K562 (cell line): ENCODE data around the gene ATP8B4. TPM values are rescaled to one million over a fixed set of nuclear protein-coding genes. Genes with fewer than 3 reads are reported as not detected.

ENCODE experiments used
- ATAC-seq: fragments of 200-7000 bp; cut with Tn5 transposase; 3 replicates; pipeline ENCODE4 v1.9.1; 2020; ENCODE audit warnings: moderate library complexity
- BruUV-seq: library from RNA; stranded (reverse); fragments of 400-500 nt; replicated peaks from 2 replicates; lab custom pipeline; 2021; lab: Mats Ljungman, UMichigan
- CTCF ChIA-PET: fragments of 300-600 bp; formaldehyde crosslinking; extraction: SDS; loops from one replicate; lab custom pipeline; 2021; ENCODE audit warnings: low intra/inter-chr PET ratio; lab: Yijun Ruan, JAX
- POLR2A ChIA-PET: fragments of 300-600, 350-650 bp; sonication (Branson Sonifier 250); formaldehyde crosslinking; extraction: SDS; loops from one replicate; lab custom pipeline; 2021; ENCODE audit warnings: antibody characterized with exemption, inconsistent platforms; lab: Yijun Ruan, JAX
- DNase-seq, 4 experiments: peaks; one replicate each; pipeline versions ENCODE4 v3.0.0 to v3.0.0-alpha.2; 2011 to 2018; ENCODE audit warnings: low spot score in 3 of 4, mixed read lengths in 3 of 4; ENCODE audit errors: extremely low read depth in 1 of 4
- FAIRE-seq: peaks from 2 replicates; lab custom pipeline; 2011; peaks lifted over from hg19 to GRCh38; lab: Jason Lieb, UNC
- H2AFZ ChIP-seq: 2 replicates; pipeline ENCODE4 v1.6.0; 2011; ENCODE audit warnings: low read depth, low read length, control low read depth, inconsistent platforms
- H3K27ac ChIP-seq: fragments of 200-600 bp; 3 replicates; pipeline ENCODE4 v1.8.0; 2011; ENCODE audit warnings: low read depth, mild to moderate bottlenecking, control low read depth, inconsistent platforms, low read length, moderate library complexity, mixed read lengths; ENCODE audit errors: extremely low read depth
- H3K27me3 ChIP-seq, 2 experiments: fragments of 300-600 bp in 1 of 2; 2 replicates in 1 of 2; 3 replicates in 1 of 2; pipeline versions ENCODE4 v1.6.0 to v1.8.0; 2011; ENCODE audit warnings: inconsistent platforms in 2 of 2, low read length in 2 of 2, mild to moderate bottlenecking in 1 of 2, mixed read lengths in 1 of 2, moderate library complexity in 1 of 2; ENCODE audit not compliant: control insufficient read depth in 2 of 2, insufficient read depth in 2 of 2
- H3K36me3 ChIP-seq: fragments of 300-600 bp; 3 replicates; pipeline ENCODE4 v1.8.0; 2011; ENCODE audit warnings: mild to moderate bottlenecking, low read length, inconsistent platforms; ENCODE audit not compliant: control insufficient read depth, insufficient read depth
- H3K4me1 ChIP-seq, 2 experiments: fragments of 200-600 bp in 1 of 2; replicated peaks in 1 of 2; 2 replicates in 1 of 2; 3 replicates in 1 of 2; pipeline versions ENCODE4 v1.5.1 to v1.8.0; 2011; ENCODE audit warnings: inconsistent platforms in 2 of 2, low read length in 2 of 2, mild to moderate bottlenecking in 1 of 2, mixed read lengths in 1 of 2, moderate library complexity in 1 of 2; ENCODE audit not compliant: control insufficient read depth in 2 of 2, insufficient read depth in 2 of 2
- H3K4me2 ChIP-seq: 2 replicates; pipeline ENCODE4 v1.6.1; 2011; ENCODE audit warnings: low read length, control low read depth, inconsistent platforms, mixed read lengths; ENCODE audit not compliant: insufficient read depth
- H3K4me3 ChIP-seq: fragments of 200-600 bp; sonication (generic), shearing (Covaris generic); 2 replicates; pipeline ENCODE4 v1.5.1; 2016; ENCODE audit warnings: control low read depth, inconsistent platforms
- H3K79me2 ChIP-seq: fragments of 200-600 bp; 3 replicates; pipeline ENCODE4 v1.8.0; 2011; ENCODE audit warnings: low read length, inconsistent platforms; ENCODE audit not compliant: control insufficient read depth, insufficient read depth
- H3K9ac ChIP-seq, 2 experiments: 2 replicates each; pipeline versions ENCODE4 v1.6.0 to v1.6.1; 2011; ENCODE audit warnings: low read depth in 2 of 2, low read length in 2 of 2, control low read depth in 1 of 2, inconsistent platforms in 1 of 2, mild to moderate bottlenecking in 1 of 2, mixed read lengths in 1 of 2; ENCODE audit not compliant: insufficient read depth in 1 of 2
- H3K9me1 ChIP-seq: one replicate; pipeline ENCODE4 v1.6.0; 2011; ENCODE audit warnings: inconsistent platforms, mild to moderate bottlenecking, low read length, moderate library complexity; ENCODE audit not compliant: control insufficient read depth, insufficient read depth
- H3K9me3 ChIP-seq: replicated peaks from 2 replicates; pipeline ENCODE4 v1.5.1; 2011; ENCODE audit warnings: low read depth, low read length, inconsistent platforms; ENCODE audit not compliant: control insufficient read depth, insufficient read depth
- H4K20me1 ChIP-seq: replicated peaks from 2 replicates; pipeline ENCODE4 v1.6.1; 2011; ENCODE audit warnings: low read length, inconsistent platforms, mixed read lengths; ENCODE audit not compliant: control insufficient read depth, insufficient read depth
- FOXJ2 ChIP-seq: fragments of 200-800 bp; sonication (Bioruptor generic); IDR thresholded peaks from 2 replicates; pipeline ENCODE4 v1.6.1; 2016; ENCODE audit warnings: missing genetic modification characterization, missing compliant biosample characterization
- HDAC1 ChIP-seq, 2 experiments: fragments of 450-650 bp; IDR thresholded peaks; 2 replicates each; pipeline ENCODE4 v1.6.1; 2016 to 2017; ENCODE audit warnings: inconsistent platforms in 1 of 2, mild to moderate bottlenecking in 1 of 2, moderate library complexity in 1 of 2
- MAZ ChIP-seq, 2 experiments: fragments of 450-650 bp in 1 of 2; sonication (generic) in 1 of 2; formaldehyde crosslinking; IDR thresholded peaks in 1 of 2; conservative IDR thresholded peaks in 1 of 2; 2 replicates each; pipeline versions ENCODE4 v1.4.0 to v1.5.0; 2020; ENCODE audit warnings: mild to moderate bottlenecking in 1 of 2, missing genetic modification reagents in 1 of 2
- NR2C1 ChIP-seq, 2 experiments: fragments of 450-650 bp; IDR thresholded peaks; 2 replicates each; pipeline ENCODE4 v1.6.1; 2017; ENCODE audit warnings: mild to moderate bottlenecking in 2 of 2, antibody characterized with exemption in 1 of 2, inconsistent platforms in 1 of 2, missing compliant biosample characterization in 1 of 2, missing genetic modification characterization in 1 of 2
- PCBP1 ChIP-seq: fragments of 200-400 bp; formaldehyde crosslinking; IDR thresholded peaks from 2 replicates; pipeline ENCODE4 v1.6.1; 2018; ENCODE audit warnings: mild to moderate bottlenecking, low read depth, low read length; ENCODE audit not compliant: poor library complexity, severe bottlenecking
- PHB2 ChIP-seq: fragments of 450-650 bp; IDR thresholded peaks from 2 replicates; pipeline ENCODE4 v1.6.1; 2017; ENCODE audit warnings: low read depth
- SRSF3 ChIP-seq: fragments of 200-400 bp; formaldehyde crosslinking; IDR thresholded peaks from 2 replicates; pipeline ENCODE4 v1.6.1; 2016; ENCODE audit warnings: mild to moderate bottlenecking, low read length, moderate library complexity; ENCODE audit not compliant: insufficient read depth
- TBP ChIP-seq: optimal IDR thresholded peaks from 2 replicates; pipeline ENCODE3; 2011; ENCODE audit warnings: low read depth, low read length, improper control_type of control experiment
- ZNF592 ChIP-seq: fragments of 450-650 bp; IDR thresholded peaks from 2 replicates; pipeline ENCODE4 v1.6.1; 2017; ENCODE audit warnings: antibody characterized with exemption, mild to moderate bottlenecking
- WGBS: fragments of 100-300 bp; shearing (Covaris generic); methylation state at CpG from one replicate; pipeline ENCODE4 v1.1.6; 2016; ENCODE audit warnings: low coverage, mixed read lengths; ENCODE audit not compliant: insufficient coverage; ENCODE audit errors: missing lambda C conversion rate; 5-methylcytosine and 5-hydroxymethylcytosine counted together
- in situ Hi-C: fragments of 300-500 bp; cut with MboI; formaldehyde crosslinking; loops from 4 replicates; pipeline ENCODE4 v1.15.0; 2018; ENCODE audit warnings: inconsistent platforms, mixed read lengths
- intact Hi-C: fragments of 100-400 bp; cut with micrococcal nuclease; formaldehyde crosslinking; loops from 2 replicates; pipeline ENCODE4 v1.14.2; 2022
- polyA plus RNA-seq, 8 experiments: library from polyadenylated mRNA; depleted of rRNA in 4 of 8; stranded (reverse) in 5 of 8; unstranded in 3 of 8; fragments of >200 nt; fragmentation: Nextera tagmentation in 2 of 8; fragmentation: Illumina TruSeq in 1 of 8; extraction: Ambion mirVana in 2 of 8; extraction: Trizol in 1 of 8; gene quantifications; 2 replicates each; pipeline versions ENCODE4 v1.2.1 to v1.2.3, GENCODE V29; 2011 to 2014; ENCODE audit warnings: inconsistent platforms in 1 of 8, missing spikeins in 1 of 8
- total RNA-seq, 7 experiments: library from RNA; depleted of rRNA in 6 of 7; stranded (reverse); fragments of >200 nt in 6 of 7; fragmentation: Illumina TruSeq in 2 of 7; extraction: Trizol in 2 of 7; gene quantifications; 2 replicates each; pipeline versions ENCODE4 v1.2.1 to v1.2.3, GENCODE V29; 2011 to 2021; ENCODE audit warnings: low replicate concordance in 1 of 7
- TF ChIP-seq, protein P1 (sequence below): fragments of 450-650 bp; formaldehyde crosslinking; IDR thresholded peaks from 2 replicates; pipeline ENCODE4 v1.4.0; 2022; ENCODE audit warnings: missing genetic modification characterization
- TF ChIP-seq, protein P2 (sequence below): sonication (generic); formaldehyde crosslinking; IDR thresholded peaks from 2 replicates; pipeline ENCODE4 v1.8.1; 2023; ENCODE audit warnings: mild to moderate bottlenecking, missing genetic modification reagents

Gene ATP8B4
- total and polyA plus RNA-seq, 9 of the 15 experiments (the other 6 are each of a cell fraction or from before 2014, with no cell fraction given): 0.14 to 2.5 (median 0.44) TPM

- peak; percentile 99 for FAIRE-seq
- peak overlapping the region; percentile 39; the same call in 1 of the 2 replicates for H3K4me2 ChIP-seq
- POLR2A ChIA-PET: interaction anchor here (0.5 to 1.7 kb wide), 4 partner anchors 21 to 1193 kb away, joined by 3 to 4 read pairs (median 3); partner anchors contain the start of gene CEP152
- TF ChIP-seq TBP: peak; percentile 37
- TF ChIP-seq NR2C1 (IDR thresholded peaks at IDR 0.05): no peak
- no peak for TF ChIP-seq NR2C1 (tag; IDR thresholded peaks at IDR 0.05)
- TF ChIP-seq, protein P1, sequence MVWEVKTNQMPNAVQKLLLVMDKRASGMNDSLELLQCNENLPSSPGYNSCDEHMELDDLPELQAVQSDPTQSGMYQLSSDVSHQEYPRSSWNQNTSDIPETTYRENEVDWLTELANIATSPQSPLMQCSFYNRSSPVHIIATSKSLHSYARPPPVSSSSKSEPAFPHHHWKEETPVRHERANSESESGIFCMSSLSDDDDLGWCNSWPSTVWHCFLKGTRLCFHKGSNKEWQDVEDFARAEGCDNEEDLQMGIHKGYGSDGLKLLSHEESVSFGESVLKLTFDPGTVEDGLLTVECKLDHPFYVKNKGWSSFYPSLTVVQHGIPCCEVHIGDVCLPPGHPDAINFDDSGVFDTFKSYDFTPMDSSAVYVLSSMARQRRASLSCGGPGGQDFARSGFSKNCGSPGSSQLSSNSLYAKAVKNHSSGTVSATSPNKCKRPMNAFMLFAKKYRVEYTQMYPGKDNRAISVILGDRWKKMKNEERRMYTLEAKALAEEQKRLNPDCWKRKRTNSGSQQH: no peak
- TF ChIP-seq SRSF3: no peak
- TF ChIP-seq MAZ (CRISPR knock-in tag; conservative IDR thresholded peaks at IDR 0.05 in 1 of 2, IDR thresholded peaks at IDR 0.05 in 1 of 2): peak in 1 of 2 experiments; percentile 63; a peak in 2 of 4 replicates
- no peak for TF ChIP-seq ZNF592
- TF ChIP-seq PHB2: no peak
- TF ChIP-seq, protein P2, sequence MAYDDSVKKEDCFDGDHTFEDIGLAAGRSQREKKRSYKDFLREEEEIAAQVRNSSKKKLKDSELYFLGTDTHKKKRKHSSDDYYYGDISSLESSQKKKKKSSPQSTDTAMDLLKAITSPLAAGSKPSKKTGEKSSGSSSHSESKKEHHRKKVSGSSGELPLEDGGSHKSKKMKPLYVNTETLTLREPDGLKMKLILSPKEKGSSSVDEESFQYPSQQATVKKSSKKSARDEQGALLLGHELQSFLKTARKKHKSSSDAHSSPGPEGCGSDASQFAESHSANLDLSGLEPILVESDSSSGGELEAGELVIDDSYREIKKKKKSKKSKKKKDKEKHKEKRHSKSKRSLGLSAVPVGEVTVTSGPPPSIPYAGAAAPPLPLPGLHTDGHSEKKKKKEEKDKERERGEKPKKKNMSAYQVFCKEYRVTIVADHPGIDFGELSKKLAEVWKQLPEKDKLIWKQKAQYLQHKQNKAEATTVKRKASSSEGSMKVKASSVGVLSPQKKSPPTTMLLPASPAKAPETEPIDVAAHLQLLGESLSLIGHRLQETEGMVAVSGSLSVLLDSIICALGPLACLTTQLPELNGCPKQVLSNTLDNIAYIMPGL (CRISPR knock-in tag): no peak
- peak; percentile 74; the same call in 1 of the 2 replicates for TF ChIP-seq FOXJ2 (tag)
- TF ChIP-seq HDAC1 (IDR thresholded peaks at IDR 0.05): no peak
- no peak for TF ChIP-seq PCBP1
Measured at GRCh38 chr15:50003786-50004334, 115.2 kb downstream of the ATP8B4 start.

More at GRCh38 chr15:50003786-50004334, 115.2 kb downstream of the ATP8B4 start:
- peak; percentile 100 for ATAC-seq
- H3K27me3 ChIP-seq: no peaks in the 10 kb centered on the region
- BruUV-seq: no TSS peak
- no peaks in the 10 kb centered on the region for H3K79me2 ChIP-seq
- CTCF ChIA-PET: no interaction called here
- H2AFZ ChIP-seq: peak overlapping the region; percentile 87
- H3K27ac ChIP-seq: no peak overlapping the region; the same call in 2 of the 3 replicates
- intact Hi-C loops (loop anchor here (1.0 to 5.0 kb wide), 4 partner anchors 127 to 767 kb away; no protein-coding TSS in a partner anchor), in situ Hi-C loops (no loop called here)
- no peak overlapping the region for H3K4me3 ChIP-seq
- no peaks in the 10 kb centered on the region for H3K9me1 ChIP-seq
- WGBS: 21% methylated on average over 13 of the region's 13 CpGs
- DNase-seq: peak; percentile 78 to 91 (median 84)
- H3K4me1 ChIP-seq: peaks cover 2 to 4% of the 10 kb centered on the region in 2 experiments; a peak in 1 of 5 replicates
- no peaks in the 10 kb centered on the region for H4K20me1 ChIP-seq
- no peak overlapping the region for H3K9ac ChIP-seq
- no peaks in the 10 kb centered on the region for H3K9me3 ChIP-seq
- no peaks in the 10 kb centered on the region for H3K36me3 ChIP-seq
